GM21447 (cell line): Measurements from ENCODE around the gene USP40.

Experiments used
- ATAC-seq: cut with Tn5 transposase; IDR thresholded peaks from one replicate; pipeline ENCODE4 v1.9.1; 2021; ENCODE audit not compliant: unreplicated experiment

The USP40 gene

GRCh38 chr2:233448220-233448559 is 118.4 kb downstream of the USP40 start:
- no peak for ATAC-seq

- ATAC-seq = no peak
Measured at GRCh38 chr2:233447506-233448219, 118.9 kb downstream of the USP40 start.

- no peak for ATAC-seq
Measured at GRCh38 chr2:233446606-233447305, 119.8 kb downstream of the USP40 start.

GRCh38 chr2:233446121-233446520 is 120.5 kb downstream of the USP40 start:
- ATAC-seq = no peak

- no peak for ATAC-seq
Measured at GRCh38 chr2:233445152-233445830, 121.3 kb downstream of the USP40 start.

- ATAC-seq = no peak
Measured at GRCh38 chr2:233444501-233444900, 122.1 kb downstream of the USP40 start.

GRCh38 chr2:233443511-233444183 is 122.9 kb downstream of the USP40 start:
- ATAC-seq = peak; percentile 60

GRCh38 chr2:233442028-233442310 is 124.6 kb downstream of the USP40 start:
- ATAC-seq = no peak

- ATAC-seq = no peak
Measured at GRCh38 chr2:233441161-233442027, 125.2 kb downstream of the USP40 start.

- no peak for ATAC-seq
Measured at GRCh38 chr2:233440714-233441113, 125.9 kb downstream of the USP40 start.

- no peak for ATAC-seq
Measured at GRCh38 chr2:233440314-233440713, 126.3 kb downstream of the USP40 start.

GRCh38 chr2:233439191-233439590 is 127.4 kb downstream of the USP40 start:
- ATAC-seq = no peak

- ATAC-seq = no peak
Measured at GRCh38 chr2:233438573-233439147, 127.9 kb downstream of the USP40 start.

- no peak for ATAC-seq
Measured at GRCh38 chr2:233437439-233437955, 129.1 kb downstream of the USP40 start.

GRCh38 chr2:233436691-233437438 is 129.7 kb downstream of the USP40 start:
- ATAC-seq = no peak

- ATAC-seq = no peak
Measured at GRCh38 chr2:233436191-233436581, 130.4 kb downstream of the USP40 start.

- no peak for ATAC-seq
Measured at GRCh38 chr2:233435436-233436190, 131.0 kb downstream of the USP40 start.

GRCh38 chr2:233434666-233435330 is 131.8 kb downstream of the USP40 start:
- ATAC-seq = no peak
